Kidney capillary endothelial cell (primary cell): ENCODE results near the gene LRTM2.

Experiments used
- DNase-seq: peaks from one replicate; pipeline ENCODE4 v3.0.0-alpha.2; 2018; ENCODE audit warnings: low spot score

The LRTM2 gene

GRCh38 chr12:1883513-1883912 lies 63.1 kb downstream of the LRTM2 start:
- no peak for DNase-seq

GRCh38 chr12:1884651-1885050 lies 64.3 kb downstream of the LRTM2 start:
- no peak for DNase-seq

- no peak for DNase-seq
Observed at GRCh38 chr12:1885082-1885596, 64.8 kb downstream of the LRTM2 start.

- no peak for DNase-seq
Observed at GRCh38 chr12:1885599-1886245, 65.4 kb downstream of the LRTM2 start.
